NOMO-1 treated with DMSO at 0.1 percent for 48 hours (cell line): ENCODE data around the gene CTSH.
"Not testable (repeated sequence)": the region's sequence is repeated elsewhere in the genome, so short reads cannot be mapped to it uniquely, and the experiment has no call there.

Experiments
- DNase-seq: peaks from one replicate; lab custom pipeline; 2025; ENCODE audit not compliant: unreplicated experiment; lab: John Stamatoyannopoulos, UW

The CTSH gene

DNA sequence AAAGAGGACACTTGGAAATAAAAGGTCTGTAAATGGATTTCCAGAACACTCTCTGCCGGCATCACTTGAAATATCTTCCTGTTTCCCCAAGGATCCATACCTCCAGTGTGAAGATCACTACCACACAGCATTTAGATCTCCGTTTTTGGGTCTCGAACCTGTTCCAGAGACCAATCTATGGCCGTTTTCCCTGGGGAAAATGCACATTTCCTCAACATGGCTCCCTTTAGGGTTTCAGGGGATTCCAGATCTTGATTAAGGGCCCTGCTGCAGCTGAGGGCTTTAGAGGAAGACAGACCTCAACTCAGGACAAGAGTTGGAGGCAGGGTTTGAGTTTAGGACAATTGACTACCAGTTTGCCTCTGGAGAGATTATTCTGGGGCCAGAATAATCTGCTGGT is 2.1 kb downstream of the CTSH start:
- DNase-seq, result no peak

DNA sequence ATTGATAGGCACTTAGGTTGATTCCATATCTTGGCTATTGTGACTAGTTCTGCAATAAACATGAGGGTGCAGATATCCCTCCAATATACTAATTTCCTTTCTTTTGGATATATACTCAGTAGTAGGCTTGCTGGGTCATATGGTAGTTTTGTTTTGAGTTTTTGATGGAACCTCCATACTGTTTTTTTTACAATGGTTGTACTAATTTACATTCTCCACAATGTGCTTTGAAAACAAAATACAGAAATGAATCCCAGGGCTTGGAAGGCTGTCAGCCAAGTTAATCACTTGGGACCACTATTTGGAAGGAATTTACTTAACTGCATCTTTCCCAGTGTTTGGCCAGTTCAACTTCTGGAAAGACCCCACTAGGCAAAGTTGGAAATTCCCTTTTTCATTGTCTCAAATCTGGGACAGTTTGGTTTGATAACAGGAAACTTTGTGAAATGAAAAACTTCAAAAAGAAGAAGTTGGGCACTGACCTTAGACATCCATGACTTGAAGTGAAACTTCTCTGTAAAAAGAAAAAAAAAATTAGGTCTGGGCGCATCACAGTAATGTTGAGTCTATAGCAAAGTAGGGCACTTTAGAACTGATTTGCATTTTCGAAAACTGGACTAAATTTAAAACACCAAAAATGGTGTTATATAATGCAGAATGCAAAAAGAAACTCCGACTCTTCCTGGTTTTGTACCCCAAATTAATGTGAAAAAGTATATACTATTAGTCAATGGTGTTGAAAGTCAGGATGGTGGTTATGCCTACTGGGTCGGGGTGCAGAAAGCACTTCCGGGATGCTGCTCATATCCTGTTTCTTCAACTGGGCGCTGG is 6.0 kb downstream of the CTSH start:
- DNase-seq, result peak; percentile 77

DNA sequence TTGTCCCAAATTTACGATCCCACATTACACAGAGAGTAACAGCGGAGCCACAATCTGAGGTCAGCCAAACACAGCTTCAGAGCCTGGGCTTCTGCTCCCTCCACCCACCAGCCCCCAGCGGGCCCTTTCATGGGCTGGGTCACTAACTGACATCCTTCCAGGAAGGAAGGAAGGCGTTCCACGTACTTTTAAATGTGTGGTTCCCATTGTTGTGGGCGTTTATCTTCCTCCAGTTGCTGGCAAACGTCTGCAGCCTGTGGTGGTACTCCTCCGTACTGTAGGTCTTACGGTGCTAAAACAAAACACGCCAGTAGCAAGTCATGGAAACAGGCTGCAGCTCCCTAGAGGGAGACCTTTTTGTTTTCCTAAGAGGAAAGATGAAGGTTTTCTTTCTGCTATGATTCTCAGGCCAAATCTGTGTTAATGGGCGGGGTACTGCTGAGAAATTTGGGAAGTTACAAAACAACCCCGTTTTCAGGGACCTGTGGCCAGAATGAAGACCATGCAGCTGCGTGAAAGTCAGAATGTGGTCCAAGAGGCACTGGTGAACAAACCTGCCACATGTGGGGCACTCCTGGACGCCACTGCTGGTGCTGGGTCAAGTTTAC is 7.6 kb downstream of the CTSH start:
- no peak for DNase-seq

DNA sequence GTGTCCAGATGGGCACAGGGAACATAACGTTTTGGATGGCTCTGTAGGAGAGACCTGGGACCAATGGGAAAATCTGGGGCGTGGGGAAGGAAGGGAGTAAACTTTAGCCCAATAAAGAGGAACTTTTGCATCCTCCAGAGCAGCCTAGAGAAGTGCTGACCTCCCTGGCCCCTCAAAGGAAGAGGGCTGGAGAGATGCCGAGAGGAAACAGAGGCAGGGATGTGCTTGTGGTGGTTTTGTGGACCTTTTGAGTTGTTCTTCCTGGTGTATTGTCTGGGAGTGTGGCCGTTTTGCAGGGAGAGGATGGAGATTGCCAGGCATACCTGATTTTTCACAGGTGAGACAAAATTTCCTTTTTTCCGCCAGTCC is 10.2 kb downstream of the CTSH start:
- DNase-seq, result no peak

DNA sequence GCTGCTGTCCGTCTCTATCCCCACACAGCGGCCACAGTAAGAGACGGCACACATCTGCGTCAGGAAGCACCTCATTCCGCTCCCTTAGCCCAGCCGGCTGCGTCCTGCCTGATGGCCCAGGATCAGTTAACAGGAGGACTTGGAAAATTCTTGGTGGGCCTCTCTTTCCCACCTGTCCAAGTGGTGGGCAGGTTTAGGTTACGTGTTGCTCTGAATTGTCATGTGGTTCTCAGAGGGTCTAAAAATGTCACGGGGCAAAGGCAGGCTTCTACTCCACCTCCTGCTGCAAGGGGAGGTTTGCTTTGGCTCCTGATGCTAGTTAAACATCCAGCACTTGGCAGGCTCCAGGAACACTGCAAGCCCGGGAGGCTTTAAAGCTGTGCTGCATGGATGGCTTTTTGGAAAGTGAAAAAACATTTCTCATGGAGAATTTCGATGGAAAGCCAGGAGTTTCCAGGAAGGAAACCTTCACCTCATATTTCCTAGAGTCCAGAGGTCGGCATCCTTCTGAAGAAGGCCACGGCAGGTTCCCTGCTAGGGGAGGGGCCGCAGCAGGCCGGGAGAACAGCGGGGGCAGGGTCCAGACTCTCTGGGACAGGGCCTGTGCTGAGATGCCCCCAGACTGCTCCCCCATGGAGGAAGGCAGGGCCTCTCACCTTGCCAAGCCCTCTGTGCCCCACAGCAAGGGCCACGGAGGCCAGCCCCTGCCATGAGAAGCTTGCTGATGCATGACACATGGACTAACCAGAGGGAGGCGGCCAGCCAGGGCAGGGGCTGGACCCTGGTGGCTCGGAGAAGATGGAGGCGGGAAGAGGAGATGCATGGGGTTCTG is 10.8 kb downstream of the CTSH start:
- no peak for DNase-seq

DNA sequence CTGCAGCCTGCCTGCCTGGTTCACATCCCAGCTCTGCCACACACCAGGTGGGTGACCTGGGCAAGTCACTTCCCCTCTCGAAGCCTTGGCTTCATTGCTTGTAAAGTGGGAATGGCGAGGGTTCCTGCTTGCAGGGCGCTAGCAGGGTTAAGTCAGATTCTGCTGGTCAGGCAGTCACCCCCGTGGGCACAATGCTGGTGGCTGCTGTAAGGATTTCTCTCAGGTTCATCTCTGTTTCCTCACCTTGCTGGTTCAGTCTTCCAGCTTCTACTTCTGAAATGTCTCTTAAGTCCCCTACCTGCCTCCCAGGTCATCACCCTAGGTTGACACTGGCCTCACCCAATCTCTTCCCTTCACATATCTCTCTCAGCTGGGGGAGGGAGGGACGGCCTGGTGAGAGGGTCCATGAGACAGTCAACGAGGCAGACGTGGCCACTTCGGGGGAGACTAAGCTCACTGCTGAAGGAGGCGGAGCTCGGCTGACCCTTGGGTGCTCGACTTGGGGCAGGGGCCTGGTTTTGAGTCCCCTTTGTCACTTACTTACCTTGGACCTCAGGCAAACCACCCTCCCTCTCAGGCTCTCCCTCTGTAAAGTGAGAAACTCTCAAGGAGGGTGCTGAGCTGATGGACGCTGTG is 11.5 kb downstream of the CTSH start:
- DNase-seq, result no peak

DNA sequence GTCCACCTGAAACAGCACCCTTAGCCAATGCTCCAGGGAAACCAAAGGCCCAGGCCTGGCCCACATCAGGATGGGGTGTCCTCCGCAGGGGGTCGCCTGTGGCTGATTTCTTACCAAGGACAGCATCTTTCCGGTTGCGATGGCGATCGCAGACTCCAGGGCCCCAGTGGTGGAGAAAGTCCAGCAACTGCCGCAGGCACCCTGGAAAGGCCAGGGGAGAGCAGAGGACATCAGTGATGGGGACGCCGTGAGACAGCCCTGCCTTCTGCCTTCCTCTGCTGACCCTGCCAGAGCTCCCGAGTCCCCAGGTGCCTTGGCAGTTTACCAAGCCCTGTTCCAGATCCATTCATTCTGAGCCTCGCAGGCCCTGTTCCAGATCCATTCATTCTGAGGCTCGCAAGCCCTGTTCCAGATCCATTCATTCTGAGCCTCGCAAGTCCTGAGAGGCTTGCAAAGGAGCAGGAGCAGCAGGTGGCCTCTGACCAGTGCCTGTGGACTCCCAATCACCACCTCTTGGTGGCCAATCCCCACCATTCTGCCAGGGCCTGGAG is 12.5 kb downstream of the CTSH start:
- DNase-seq, result no peak

DNA sequence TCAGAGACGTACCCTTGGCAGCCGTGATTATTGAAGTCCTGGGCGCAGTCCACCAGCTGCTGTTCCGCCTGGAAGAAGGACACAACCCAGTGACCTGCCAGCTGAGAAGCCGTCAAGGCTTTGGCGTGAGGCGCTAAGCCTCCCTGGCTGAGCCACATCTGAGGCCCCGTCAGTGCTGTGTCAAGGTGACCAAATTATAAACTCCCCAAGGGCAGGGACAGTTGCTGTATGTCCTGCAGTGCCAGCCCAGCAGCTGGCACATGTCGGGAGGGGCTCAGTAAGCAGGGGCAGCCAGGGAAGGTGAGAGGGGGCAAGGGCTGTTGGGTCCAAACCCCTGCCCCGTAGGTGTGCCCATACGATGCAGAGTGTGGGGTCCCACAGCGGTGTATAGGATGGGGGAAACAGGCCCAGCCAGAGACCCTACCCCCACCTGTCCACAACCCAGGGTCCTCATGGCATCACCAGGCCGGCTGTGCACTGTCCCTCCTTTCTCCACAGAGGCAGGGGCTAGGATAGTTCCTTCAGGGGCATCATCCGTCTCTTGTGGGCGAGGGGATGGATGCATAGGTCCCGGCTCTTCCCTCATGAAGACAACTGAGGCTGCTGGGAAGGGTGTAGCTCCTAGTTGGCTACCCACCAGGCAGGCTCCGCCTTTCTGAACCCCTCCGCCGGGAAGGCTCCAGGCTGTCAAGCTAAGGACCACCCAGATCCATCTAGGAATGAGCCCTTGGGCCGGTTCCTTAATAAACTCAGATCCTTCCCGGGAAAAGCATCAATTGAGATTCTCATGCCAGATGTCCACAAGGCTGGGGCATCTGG is 13.2 kb downstream of the CTSH start:
- DNase-seq, result no peak

DNA sequence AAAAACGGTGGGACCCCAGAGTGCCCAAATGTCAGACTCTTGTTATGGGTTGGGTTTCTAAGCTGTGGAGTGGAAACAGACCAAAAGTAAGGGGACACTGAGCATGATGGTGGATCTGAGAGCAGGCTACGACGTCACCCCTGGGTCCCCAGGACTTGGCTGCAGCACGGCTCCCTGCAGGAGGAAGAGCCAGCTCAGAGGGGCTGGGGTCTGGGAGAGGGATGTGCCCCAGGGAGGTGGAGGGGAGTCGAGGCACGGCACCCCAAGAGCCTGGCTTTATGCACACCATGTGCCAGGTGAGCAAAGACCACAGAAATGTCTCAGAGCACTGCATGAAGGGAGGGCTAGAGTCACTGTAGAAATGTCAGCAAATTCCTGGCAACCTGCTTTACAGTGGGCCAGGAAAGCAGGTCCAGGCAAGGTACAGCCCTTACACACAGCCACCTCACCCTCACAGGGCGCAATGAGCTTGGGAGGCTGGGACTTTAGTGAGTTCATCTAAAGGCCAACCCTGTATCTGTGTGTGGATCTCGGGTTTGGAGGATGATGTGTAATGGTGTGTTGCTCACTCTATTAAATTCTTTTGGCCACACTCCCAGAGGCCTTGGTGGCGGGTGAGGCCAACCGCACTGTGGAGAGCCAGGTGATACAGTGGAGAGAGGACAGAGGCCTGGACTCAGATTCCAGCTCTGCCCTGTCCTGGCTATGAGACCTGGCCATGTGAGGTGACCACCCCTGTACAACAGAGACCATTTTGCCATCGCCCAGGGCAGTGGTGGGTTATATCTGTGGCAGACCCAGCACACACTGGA is 14.1 kb downstream of the CTSH start:
- DNase-seq, result no peak

DNA sequence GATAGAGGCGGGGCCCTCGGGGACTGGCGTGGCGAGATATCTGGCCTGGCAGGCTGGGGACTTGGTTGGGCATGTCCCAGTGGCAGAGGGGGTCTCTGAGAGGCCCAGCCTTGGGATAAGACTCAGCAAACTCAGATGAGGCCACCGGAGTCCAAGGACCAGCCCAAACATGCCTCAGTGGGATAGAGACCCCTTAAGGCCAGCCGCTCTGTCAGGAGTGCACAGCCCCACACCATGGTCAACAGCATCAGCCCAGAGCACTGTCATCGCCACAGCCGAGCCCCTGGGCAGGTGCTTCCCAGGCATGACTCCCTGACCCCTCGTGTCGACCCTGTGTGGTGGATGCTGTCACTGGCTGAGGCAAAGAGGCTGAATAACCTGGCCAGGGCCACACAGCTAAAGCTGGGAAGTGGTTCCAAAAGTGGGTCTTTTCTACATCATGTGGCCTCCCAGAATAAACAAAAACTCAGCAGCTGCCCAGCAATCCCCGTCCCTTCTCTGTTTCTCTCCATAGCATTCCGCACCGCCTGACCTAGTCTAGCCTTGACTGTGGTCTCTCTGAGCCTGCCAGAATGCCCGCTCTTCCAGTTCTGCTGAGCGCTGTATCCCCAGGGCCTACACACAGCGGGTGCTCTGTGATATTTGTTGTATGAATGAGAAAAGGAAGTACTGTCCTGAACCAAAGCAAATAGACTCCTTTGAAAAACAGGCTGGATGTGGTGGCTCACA is 15.1 kb downstream of the CTSH start:
- no peak for DNase-seq

DNA sequence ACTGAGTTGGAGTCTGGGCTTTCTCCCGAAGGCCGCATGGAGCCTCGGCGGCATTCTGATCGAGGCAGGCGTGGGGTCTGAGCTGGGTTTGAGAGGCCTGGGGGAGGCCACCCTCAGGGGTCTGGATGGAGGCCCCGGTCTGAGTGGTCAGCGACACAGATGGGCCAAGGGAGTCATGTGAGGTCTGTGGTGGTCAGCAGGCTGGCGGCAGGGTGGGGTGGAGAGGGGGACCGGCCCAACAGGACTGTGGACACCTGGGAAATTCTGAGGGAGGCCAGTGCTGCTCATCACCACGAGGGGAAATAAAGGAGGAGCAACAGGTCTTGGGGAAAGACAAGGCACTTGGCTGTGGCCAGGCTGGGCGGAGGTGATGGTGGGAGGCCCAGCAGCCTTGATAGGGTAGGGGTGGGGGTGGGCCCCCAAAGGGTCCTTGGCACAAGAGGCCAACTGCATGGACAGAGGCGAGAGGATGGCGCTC is 16.2 kb downstream of the CTSH start:
- DNase-seq, result no peak

DNA sequence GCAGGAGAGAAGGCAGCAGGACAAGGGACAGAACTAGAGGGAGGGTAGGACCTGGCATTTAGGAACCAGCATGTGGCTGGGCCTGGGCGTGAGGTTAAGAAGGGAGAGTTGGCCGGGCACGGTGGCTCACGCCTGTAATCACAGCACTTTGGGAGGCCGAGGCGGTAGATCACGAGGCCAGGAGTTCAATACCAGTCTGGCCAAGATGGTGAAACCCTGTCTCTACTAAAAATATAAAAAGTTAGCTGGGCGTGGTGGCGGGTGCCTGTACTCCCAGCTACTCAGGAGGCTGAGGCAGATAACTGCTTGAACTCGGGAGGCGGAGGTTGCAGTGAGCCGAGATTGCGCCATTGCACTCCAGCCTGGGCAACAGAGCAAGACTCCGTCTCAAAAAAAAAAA is 16.7 kb downstream of the CTSH start:
- DNase-seq, result not testable (repeated sequence)

DNA sequence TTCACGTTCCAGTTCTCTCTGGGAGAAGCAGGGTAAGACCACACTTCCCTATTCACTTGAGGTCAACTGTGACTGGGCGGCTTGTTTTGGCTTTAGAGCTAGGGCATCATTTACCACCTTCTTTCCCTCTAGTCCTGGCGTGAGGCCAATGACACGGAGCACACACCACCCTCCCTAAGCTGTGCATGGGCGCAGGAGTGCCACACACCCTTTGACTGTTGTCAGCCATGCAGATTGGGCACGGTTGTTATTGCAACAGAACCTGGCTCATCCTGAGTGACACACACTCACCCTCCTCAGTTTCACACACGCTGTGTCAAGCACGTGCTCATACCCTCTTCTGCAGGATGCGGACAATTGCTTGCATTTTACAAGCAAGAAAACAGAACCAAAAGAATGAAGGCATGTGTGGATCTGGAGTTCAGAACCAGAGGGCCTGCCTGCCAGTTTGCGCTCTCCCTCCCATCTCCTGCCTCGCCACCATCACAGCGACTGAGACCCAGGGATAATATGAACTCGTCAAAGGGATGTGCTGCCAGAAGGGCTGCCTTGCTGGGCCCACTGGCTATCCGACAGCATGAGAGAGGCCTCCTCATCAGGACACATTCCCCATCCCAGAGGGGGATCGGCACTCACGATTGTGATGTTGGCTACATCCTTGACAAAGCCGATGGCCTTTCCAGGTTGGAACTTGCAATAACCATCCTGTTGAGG is 17.6 kb downstream of the CTSH start:
- no peak for DNase-seq

DNA sequence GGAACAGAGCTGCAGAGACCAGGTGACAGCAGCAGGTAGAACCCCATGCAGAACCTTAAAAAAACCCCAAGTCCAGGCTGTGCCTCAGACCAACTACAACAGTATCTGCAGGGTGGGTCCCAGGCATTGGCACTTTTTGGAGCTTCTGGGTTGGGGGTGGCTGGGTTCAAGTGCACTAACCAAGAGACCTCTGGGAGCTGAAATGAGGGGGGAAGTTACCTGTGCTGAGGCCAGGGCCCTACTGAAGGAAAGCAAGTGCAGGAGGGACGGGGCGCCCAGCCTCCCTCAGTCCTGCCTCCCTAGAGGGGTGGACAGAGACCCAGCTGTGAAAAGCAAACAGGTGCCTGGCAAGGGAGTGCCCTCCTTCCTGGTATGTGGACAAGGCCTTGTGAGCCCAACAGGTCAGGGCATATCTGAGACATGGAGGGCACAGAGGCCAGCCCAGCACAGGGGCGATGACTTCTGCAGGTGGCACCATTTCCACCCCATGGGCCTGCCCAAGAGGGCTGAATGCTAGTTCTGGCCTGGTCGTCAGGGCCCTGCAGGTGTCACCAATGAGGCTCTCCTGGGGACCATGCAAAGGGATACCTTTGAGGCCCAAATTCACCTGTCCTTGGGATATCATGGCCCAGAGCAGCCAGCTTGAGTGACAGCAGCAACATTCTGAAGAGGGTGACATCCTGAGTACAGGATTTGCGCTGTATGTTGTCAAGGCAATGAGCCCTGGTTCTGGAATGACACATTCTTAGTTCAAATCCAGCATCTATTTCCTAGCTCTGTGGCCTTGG is 18.7 kb downstream of the CTSH start:
- no peak for DNase-seq

DNA sequence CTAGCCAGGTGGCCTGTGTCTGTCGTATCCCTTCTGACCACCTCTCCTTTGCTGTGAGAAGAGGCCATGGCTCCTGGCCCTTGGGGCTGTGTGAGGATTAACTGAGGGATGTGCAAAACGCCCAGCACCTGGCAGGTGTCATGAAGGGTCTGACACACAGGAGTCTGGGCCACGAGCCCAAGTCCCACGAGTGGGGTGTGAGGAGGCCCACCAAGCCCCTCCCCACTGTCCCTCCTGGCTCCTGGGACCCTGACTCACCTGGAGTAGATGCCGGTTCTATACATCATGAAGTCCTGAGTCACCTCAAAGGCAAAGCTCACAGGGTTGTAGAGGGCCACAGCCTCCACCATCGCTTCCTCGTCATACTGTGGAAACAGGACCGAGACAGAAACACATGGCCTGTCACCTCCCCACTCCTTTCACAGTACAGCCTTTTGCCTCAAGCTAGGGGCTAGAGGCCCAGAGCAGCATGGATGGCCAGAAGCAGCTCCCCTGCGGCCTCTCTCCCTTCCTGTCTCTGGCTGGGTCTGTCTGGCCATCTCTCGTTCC is 19.7 kb downstream of the CTSH start:
- no peak for DNase-seq

DNA sequence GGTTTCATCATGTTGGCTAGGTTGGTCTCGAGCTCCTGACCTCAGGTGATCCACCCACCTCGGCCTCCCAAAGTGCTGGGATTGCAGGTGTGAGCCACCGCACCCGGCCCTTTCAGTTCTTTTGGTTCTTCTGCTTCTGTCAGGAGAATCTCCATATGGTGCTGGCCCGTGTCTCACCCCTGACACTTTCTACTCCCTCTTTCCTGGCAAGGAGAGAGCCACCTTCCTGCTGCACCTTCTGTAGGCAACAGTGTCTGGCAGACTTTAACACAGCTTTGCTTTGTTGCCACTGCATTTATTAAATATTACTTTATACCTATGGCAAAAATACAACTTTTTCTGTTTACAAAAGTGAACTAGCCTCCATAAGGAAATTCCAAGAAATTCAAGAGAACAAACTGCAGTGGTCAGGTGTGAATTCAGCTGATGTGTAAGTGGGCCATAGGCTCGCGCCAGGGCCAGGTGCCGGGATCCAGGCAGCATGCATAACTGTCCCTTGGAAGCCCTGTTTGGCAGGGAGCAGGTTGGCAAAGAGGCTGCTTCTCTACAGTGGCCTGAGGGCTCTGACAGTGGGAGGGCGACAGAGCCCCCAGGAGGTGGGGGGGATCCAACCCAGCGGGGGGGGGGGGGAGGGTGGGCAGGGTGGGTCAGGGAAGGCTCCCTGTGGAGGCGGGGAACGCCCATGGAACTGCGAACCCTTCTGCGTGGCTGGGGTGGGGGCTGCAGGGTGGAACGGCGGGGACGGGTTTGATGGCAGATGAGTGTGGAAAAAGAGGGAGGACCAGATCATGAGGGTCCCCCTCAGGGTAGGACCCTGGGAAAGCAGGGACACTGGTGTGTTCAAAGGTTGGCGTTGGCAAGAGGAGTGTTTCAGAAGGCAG is 21.1 kb downstream of the CTSH start:
- DNase-seq, result no peak
